ENCODE results near the gene ZNF276. TPM values are rescaled to one million over a fixed set of nuclear protein-coding genes. Genes with fewer than 3 reads are reported as not detected.

The ZNF276 gene
- total and polyA plus RNA-seq, 7 donors = 7.6 to 13.6 (median 11.5) TPM

GRCh38 chr16:89733792-89734191 lies 12.5 kb downstream of the ZNF276 start:
- Histone ChIP-seq H3K36me3 (ENCODE audit: insufficient read depth in 1 of 2, low read depth in 1 of 2) (peaks cover 14 to 96% of the 10 kb centered on the region in 2 donors), H3K4me1 (no peaks in the 10 kb centered on the region), H3K4me3 (no peak overlapping the region), H3K27me3 (ENCODE audit: insufficient read depth in 3 of 3, low read length in 2 of 3) (no peaks in the 10 kb centered on the region), H3K9me3 (no peaks in the 10 kb centered on the region), H3K27ac (no peak overlapping the region)
- 91 to 94% (median 92%) methylated on average over 21 of the region's 21 CpGs for WGBS, 3 donors
- intact Hi-C loops (cut with DNase I) = no loop called here
- TF ChIP-seq CTCF (IDR thresholded peaks at IDR 0.05) = no peak
- peak in 1 of 4 donors; percentile 9 for ATAC-seq
- DNase-seq = no peak

GRCh38 chr16:89736554-89736953 lies 15.2 kb downstream of the ZNF276 start:
- Histone ChIP-seq H3K36me3 (ENCODE audit: insufficient read depth in 1 of 2, low read depth in 1 of 2) (peaks cover 6 to 92% of the 10 kb centered on the region in 2 donors), H3K27me3 (ENCODE audit: insufficient read depth in 3 of 3, low read length in 2 of 3) (no peaks in the 10 kb centered on the region), H3K9me3 (no peaks in the 10 kb centered on the region), H3K4me3 (no peak overlapping the region), H3K27ac (no peak overlapping the region), H3K4me1 (no peaks in the 10 kb centered on the region)
- no peak for TF ChIP-seq CTCF (IDR thresholded peaks at IDR 0.05)
- intact Hi-C loops (cut with DNase I) = no loop called here
- WGBS, 3 donors = 94 to 97% (median 96%) methylated on average over 3 of the region's 3 CpGs
- DNase-seq = no peak
- ATAC-seq = no peak

- DNase-seq = no peak
- H3K4me3 ChIP-seq = no peak overlapping the region
- no peak for TF ChIP-seq CTCF (IDR thresholded peaks at IDR 0.05)
- peaks cover 6 to 84% of the 10 kb centered on the region in 2 donors for H3K36me3 ChIP-seq (ENCODE audit: insufficient read depth in 1 of 2, low read depth in 1 of 2)
- no peak for ATAC-seq
- 88 to 92% (median 90%) methylated on average over 20 of the region's 20 CpGs for WGBS, 3 donors
- no peaks in the 10 kb centered on the region for H3K9me3 ChIP-seq
- intact Hi-C loops (cut with DNase I) = no loop called here
- H3K27me3 ChIP-seq (ENCODE audit: insufficient read depth in 3 of 3, low read length in 2 of 3) = no peaks in the 10 kb centered on the region
- H3K27ac ChIP-seq = no peak overlapping the region
- no peaks in the 10 kb centered on the region for H3K4me1 ChIP-seq
Observed at GRCh38 chr16:89737341-89738071, 16.2 kb downstream of the ZNF276 start.

- H3K36me3 ChIP-seq (ENCODE audit: insufficient read depth in 1 of 2, low read depth in 1 of 2) = peaks cover 6 to 82% of the 10 kb centered on the region in 2 donors
- no peak for ATAC-seq
- intact Hi-C loops (cut with DNase I) = no loop called here
- no peaks in the 10 kb centered on the region for H3K4me1 ChIP-seq
- H3K27me3 ChIP-seq (ENCODE audit: insufficient read depth in 3 of 3, low read length in 2 of 3) = no peaks in the 10 kb centered on the region
- H3K4me3 ChIP-seq = no peak overlapping the region
- WGBS, 3 donors = 88 to 92% (median 90%) methylated on average over 14 of the region's 14 CpGs
- H3K9me3 ChIP-seq = no peaks in the 10 kb centered on the region
- TF ChIP-seq CTCF (IDR thresholded peaks at IDR 0.05) = no peak
- no peak overlapping the region for H3K27ac ChIP-seq
- DNase-seq = no peak
Observed at GRCh38 chr16:89738072-89738377, 16.7 kb downstream of the ZNF276 start.

Data from psoas muscle (tissue), 8 donors.